Mesendoderm (in vitro differentiated cells): ENCODE measurements around the gene ASB15.

Source experiments
- DNase-seq: peaks from one replicate; pipeline ENCODE4 v3.0.0; 2013
- H2AK5ac ChIP-seq: 2 replicates; pipeline ENCODE4 v1.6.1; 2013; ENCODE audit warnings: low read length, inconsistent platforms
- H2BK120ac ChIP-seq: 2 replicates; pipeline ENCODE4 v1.6.1; 2013; ENCODE audit warnings: low read depth, mild to moderate bottlenecking, low read length, moderate library complexity, mixed read lengths
- H2BK15ac ChIP-seq: replicated peaks from 2 replicates; pipeline ENCODE4 v1.6.1; 2013; ENCODE audit warnings: low read depth, mild to moderate bottlenecking, moderate library complexity
- H2BK5ac ChIP-seq: 2 replicates; pipeline ENCODE4 v1.6.1; 2013; ENCODE audit warnings: low read length, inconsistent platforms
- H3K18ac ChIP-seq: 2 replicates; pipeline ENCODE4 v1.6.1; 2013; ENCODE audit warnings: mild to moderate bottlenecking, low read length, mixed read lengths
- H3K23ac ChIP-seq: one replicate; pipeline ENCODE4 v1.6.1; 2013; ENCODE audit warnings: low read length
- H3K27ac ChIP-seq: 2 replicates; pipeline ENCODE4 v1.5.1; 2013; ENCODE audit warnings: low read depth, mild to moderate bottlenecking, inconsistent platforms, low read length, moderate library complexity
- H3K27me3 ChIP-seq: 2 replicates; pipeline ENCODE4 v1.6.1; 2013; ENCODE audit warnings: low read length, control low read depth, mild to moderate bottlenecking, inconsistent platforms; ENCODE audit not compliant: insufficient read depth, poor library complexity
- H3K36me3 ChIP-seq: 2 replicates; pipeline ENCODE4 v1.6.1; 2013; ENCODE audit warnings: low read length, inconsistent platforms; ENCODE audit not compliant: control insufficient read depth, insufficient read depth
- H3K4ac ChIP-seq: one replicate; pipeline ENCODE4 v1.6.1; 2013; ENCODE audit warnings: low read depth, mild to moderate bottlenecking, low read length, moderate library complexity
- H3K4me1 ChIP-seq: 2 replicates; pipeline ENCODE4 v1.6.1; 2013; ENCODE audit warnings: low read depth, low read length, inconsistent platforms; ENCODE audit not compliant: control insufficient read depth
- H3K4me2 ChIP-seq: 2 replicates; pipeline ENCODE4 v1.6.1; 2013; ENCODE audit warnings: low read length
- H3K4me3 ChIP-seq: 2 replicates; pipeline ENCODE4 v1.5.1; 2013; ENCODE audit warnings: mild to moderate bottlenecking, low read length
- H3K56ac ChIP-seq: one replicate; pipeline ENCODE4 v1.6.1; 2013; ENCODE audit warnings: low read length
- H3K79me1 ChIP-seq: 2 replicates; pipeline ENCODE4 v1.6.1; 2013; ENCODE audit warnings: low read length, inconsistent platforms
- H3K79me2 ChIP-seq: 2 replicates; pipeline ENCODE4 v1.6.1; 2013; ENCODE audit warnings: mild to moderate bottlenecking, low read length; ENCODE audit not compliant: control insufficient read depth, insufficient read depth
- H3K9ac ChIP-seq: 2 replicates; pipeline ENCODE4 v1.6.1; 2013; ENCODE audit warnings: low read length, inconsistent platforms
- H4K5ac ChIP-seq: one replicate; pipeline ENCODE4 v1.6.1; 2013; ENCODE audit warnings: low read length
- H4K8ac ChIP-seq: one replicate; pipeline ENCODE4 v1.6.1; 2013; ENCODE audit warnings: low read depth, mild to moderate bottlenecking, control low read depth, low read length, moderate library complexity
- WGBS: extraction: QIAGEN DNeasy Blood & Tissue Kit; methylation state at CpG from one replicate; pipeline ENCODE4 v1.1.7; 2013; ENCODE audit warnings: low lambda C conversion rate, missing lambda C conversion rate; ENCODE audit not compliant: insufficient coverage; ENCODE audit errors: extremely low coverage; 5-methylcytosine and 5-hydroxymethylcytosine counted together

The ASB15 gene

GRCh38 chr7:123677061-123677715 is 75.6 kb downstream of the ASB15 start:
- Histone ChIP-seq H2AK5ac (no peak overlapping the region), H3K4me3 (no peak overlapping the region), H3K79me1 (no peaks in the 10 kb centered on the region), H2BK120ac (no peak overlapping the region), H3K18ac (no peak overlapping the region), H3K4me2 (no peak overlapping the region), H3K79me2 (no peaks in the 10 kb centered on the region), H3K4ac (no peak overlapping the region), H3K23ac (no peak overlapping the region), H3K9ac (no peak overlapping the region), H4K8ac (no peak overlapping the region), H3K56ac (no peak overlapping the region), H3K27me3 (no peaks in the 10 kb centered on the region), H2BK15ac (no peak overlapping the region), H2BK5ac (no peak overlapping the region), H3K27ac (no peak overlapping the region), H4K5ac (no peak overlapping the region), H3K4me1 (no peaks in the 10 kb centered on the region), H3K36me3 (no peaks in the 10 kb centered on the region)
- no CpG with 5 or more reads among the region's 2 CpGs for WGBS
- no peak for DNase-seq

GRCh38 chr7:123679614-123680013 is 78.0 kb downstream of the ASB15 start:
- H3K4me2 ChIP-seq = no peak overlapping the region
- no peak overlapping the region for H2BK120ac ChIP-seq
- no peak overlapping the region for H4K5ac ChIP-seq
- H3K4me3 ChIP-seq = no peak overlapping the region
- no peaks in the 10 kb centered on the region for H3K27me3 ChIP-seq
- H3K56ac ChIP-seq = no peak overlapping the region
- no peak overlapping the region for H3K23ac ChIP-seq
- no peak overlapping the region for H3K27ac ChIP-seq
- no peaks in the 10 kb centered on the region for H3K79me2 ChIP-seq
- H3K79me1 ChIP-seq = no peaks in the 10 kb centered on the region
- H3K4ac ChIP-seq = no peak overlapping the region
- no CpG with 5 or more reads among the region's 3 CpGs for WGBS
- no peaks in the 10 kb centered on the region for H3K4me1 ChIP-seq
- no peak overlapping the region for H2BK5ac ChIP-seq
- H2BK15ac ChIP-seq = no peak overlapping the region
- no peaks in the 10 kb centered on the region for H3K36me3 ChIP-seq
- no peak for DNase-seq
- no peak overlapping the region for H3K18ac ChIP-seq
- no peak overlapping the region for H2AK5ac ChIP-seq
- H3K9ac ChIP-seq = no peak overlapping the region
- H4K8ac ChIP-seq = no peak overlapping the region

DNA sequence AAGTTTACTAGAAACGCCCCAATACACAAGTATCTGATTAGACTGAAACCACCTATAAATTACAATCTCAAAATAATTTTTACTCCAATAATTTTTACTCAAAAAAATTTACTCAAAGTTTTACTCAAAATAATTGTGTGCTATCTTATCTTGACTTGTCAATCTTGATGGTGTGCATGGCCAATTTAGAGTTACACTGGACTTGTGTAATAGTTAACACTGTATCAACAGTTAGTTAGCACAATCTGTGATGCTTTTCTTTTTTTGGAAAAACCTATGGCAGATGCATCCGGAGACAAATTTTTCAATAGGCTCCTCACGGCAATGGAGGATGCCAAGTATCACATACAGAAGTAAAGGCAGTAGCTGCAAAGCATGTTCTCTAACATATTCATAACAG is 79.0 kb downstream of the ASB15 start:
- Histone ChIP-seq H4K5ac (no peak overlapping the region), H3K27ac (no peak overlapping the region), H2BK120ac (no peak overlapping the region), H3K79me2 (no peaks in the 10 kb centered on the region), H3K4me3 (no peak overlapping the region), H3K79me1 (no peaks in the 10 kb centered on the region), H3K4me1 (no peaks in the 10 kb centered on the region), H3K36me3 (no peaks in the 10 kb centered on the region), H3K9ac (no peak overlapping the region), H3K4me2 (no peak overlapping the region), H3K27me3 (no peaks in the 10 kb centered on the region), H2AK5ac (no peak overlapping the region), H2BK5ac (no peak overlapping the region), H3K18ac (no peak overlapping the region), H3K23ac (no peak overlapping the region), H2BK15ac (no peak overlapping the region), H3K56ac (no peak overlapping the region), H4K8ac (no peak overlapping the region), H3K4ac (no peak overlapping the region)
- WGBS = no CpG with 5 or more reads among the region's 3 CpGs
- DNase-seq = no peak

DNA sequence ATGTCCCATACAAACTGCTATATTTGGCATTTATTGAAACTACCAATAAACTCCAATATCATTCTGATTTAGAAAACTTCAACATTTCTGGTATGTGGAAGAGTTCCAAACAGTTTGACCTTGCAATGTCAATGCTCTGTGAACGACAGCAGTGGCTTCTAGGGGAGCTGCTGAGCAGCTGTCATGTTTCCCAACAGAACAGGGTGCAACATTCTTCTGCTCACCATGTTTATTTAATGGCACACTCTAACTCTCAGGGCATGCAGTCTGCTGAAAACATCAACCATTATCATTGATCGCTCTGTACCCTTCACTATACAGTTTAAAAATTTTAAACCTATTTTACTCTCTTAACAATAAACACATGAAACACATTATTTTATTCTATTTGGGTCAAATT is 79.9 kb downstream of the ASB15 start:
- no peak overlapping the region for H2BK120ac ChIP-seq
- no peak overlapping the region for H2AK5ac ChIP-seq
- H3K4ac ChIP-seq = no peak overlapping the region
- no peak overlapping the region for H2BK5ac ChIP-seq
- H3K79me2 ChIP-seq = no peaks in the 10 kb centered on the region
- H2BK15ac ChIP-seq = no peak overlapping the region
- no peak overlapping the region for H3K56ac ChIP-seq
- no peaks in the 10 kb centered on the region for H3K36me3 ChIP-seq
- no peaks in the 10 kb centered on the region for H3K27me3 ChIP-seq
- no peak overlapping the region for H3K27ac ChIP-seq
- H3K4me3 ChIP-seq = no peak overlapping the region
- no peak for DNase-seq
- no peak overlapping the region for H3K4me2 ChIP-seq
- H4K5ac ChIP-seq = no peak overlapping the region
- H3K18ac ChIP-seq = no peak overlapping the region
- no peaks in the 10 kb centered on the region for H3K4me1 ChIP-seq
- no peak overlapping the region for H3K23ac ChIP-seq
- no peak overlapping the region for H4K8ac ChIP-seq
- WGBS = 100% methylated on average over 1 of the region's 2 CpGs
- H3K79me1 ChIP-seq = no peaks in the 10 kb centered on the region
- H3K9ac ChIP-seq = no peak overlapping the region

DNA sequence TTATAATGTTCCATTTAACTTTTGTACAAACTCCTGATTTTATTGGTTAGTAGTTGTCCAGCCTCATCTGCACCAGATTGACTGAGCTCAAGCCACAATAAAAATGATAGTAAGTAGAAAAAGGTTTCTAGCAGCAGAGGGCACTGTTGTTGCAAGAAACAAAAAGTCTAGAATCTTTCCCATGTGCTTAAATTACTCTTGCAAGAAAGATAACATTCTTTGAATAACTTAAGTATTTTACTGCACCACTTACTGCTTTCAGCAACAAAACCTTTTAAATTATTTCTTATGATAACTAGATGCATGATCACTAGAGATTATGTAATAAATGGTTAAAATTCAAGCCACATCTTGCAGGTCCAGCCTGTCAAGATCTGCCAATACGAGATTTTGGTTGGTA is 81.1 kb downstream of the ASB15 start:
- Histone ChIP-seq H3K4me1 (no peaks in the 10 kb centered on the region), H3K23ac (no peak overlapping the region), H2AK5ac (no peak overlapping the region), H3K4ac (no peak overlapping the region), H4K8ac (no peak overlapping the region), H3K79me2 (no peaks in the 10 kb centered on the region), H3K27ac (no peak overlapping the region), H3K56ac (no peak overlapping the region), H3K4me3 (no peak overlapping the region), H3K36me3 (no peaks in the 10 kb centered on the region), H2BK5ac (no peak overlapping the region), H2BK120ac (no peak overlapping the region), H2BK15ac (no peak overlapping the region), H3K27me3 (no peaks in the 10 kb centered on the region), H3K9ac (no peak overlapping the region), H3K18ac (no peak overlapping the region), H4K5ac (no peak overlapping the region), H3K4me2 (no peak overlapping the region), H3K79me1 (no peaks in the 10 kb centered on the region)
- WGBS = no CpG with 5 or more reads among the region's 1 CpG
- DNase-seq = peak; percentile 74

GRCh38 chr7:123687161-123687560 is 85.5 kb downstream of the ASB15 start:
- no peak overlapping the region for H3K56ac ChIP-seq

More at GRCh38 chr7:123687161-123687560, 85.5 kb downstream of the ASB15 start:
- H3K9ac ChIP-seq = no peak overlapping the region
- H3K36me3 ChIP-seq = no peaks in the 10 kb centered on the region
- no peak overlapping the region for H2AK5ac ChIP-seq
- no peak for DNase-seq
- no peak overlapping the region for H3K4ac ChIP-seq
- WGBS = no CpG with 5 or more reads among the region's 2 CpGs
- no peak overlapping the region for H2BK15ac ChIP-seq
- H3K23ac ChIP-seq = no peak overlapping the region
- no peak overlapping the region for H3K18ac ChIP-seq
- H3K79me1 ChIP-seq = peaks cover 1% of the 10 kb centered on the region
- H3K79me2 ChIP-seq = no peaks in the 10 kb centered on the region
- no peak overlapping the region for H3K4me3 ChIP-seq
- no peak overlapping the region for H2BK5ac ChIP-seq
- H3K27me3 ChIP-seq = no peaks in the 10 kb centered on the region
- H2BK120ac ChIP-seq = no peak overlapping the region
- H4K8ac ChIP-seq = no peak overlapping the region
- H3K4me1 ChIP-seq = no peaks in the 10 kb centered on the region
- no peak overlapping the region for H3K4me2 ChIP-seq
- no peak overlapping the region for H4K5ac ChIP-seq
- H3K27ac ChIP-seq = no peak overlapping the region
